GM12891 (cell line): ENCODE data around the gene RABEP1.
A peak's percentile ranks its signal among the peaks of the same experiment; 100 is the strongest.

Source experiments
- DNase-seq: peaks from one replicate; pipeline ENCODE4 v3.0.0; 2011; ENCODE audit warnings: low spot score; ENCODE audit not compliant: insufficient read length
- FAIRE-seq: peaks from 2 replicates; lab custom pipeline; 2011; peaks lifted over from hg19 to GRCh38; lab: Jason Lieb, UNC
- PAX5 ChIP-seq: IDR thresholded peaks from 2 replicates; pipeline ENCODE4 v1.6.1; 2011; ENCODE audit warnings: low read length, moderate library complexity, mild to moderate bottlenecking; ENCODE audit not compliant: insufficient read depth, severe bottlenecking
- POLR2A ChIP-seq: IDR thresholded peaks from 2 replicates; pipeline ENCODE4 v1.6.1; 2011; ENCODE audit warnings: low read depth, low read length, control low read depth
- POLR2AphosphoS5 ChIP-seq: IDR thresholded peaks from 2 replicates; pipeline ENCODE4 v1.6.1; 2011; ENCODE audit warnings: low read depth, low read length, control low read depth
- POU2F2 ChIP-seq: IDR thresholded peaks from 2 replicates; pipeline ENCODE4 v1.6.1; 2011; ENCODE audit warnings: low read depth, mild to moderate bottlenecking, control low read depth, low read length, moderate library complexity
- SPI1 ChIP-seq: IDR thresholded peaks from 2 replicates; pipeline ENCODE4 v1.6.1; 2011; ENCODE audit warnings: low read depth, low read length, control low read depth
- TAF1 ChIP-seq: IDR thresholded peaks from 2 replicates; pipeline ENCODE4 v1.6.1; 2011; ENCODE audit warnings: low read depth, low read length, control low read depth

RABEP1 gene

GRCh38 chr17:5269241-5269960 is 12.7 kb upstream of the RABEP1 start:
- no peak for FAIRE-seq
- TF ChIP-seq POLR2AphosphoS5, result no peak
- no peak for TF ChIP-seq POU2F2

GRCh38 chr17:5272322-5272721 is 9.8 kb upstream of the RABEP1 start:
- TF ChIP-seq SPI1 (no peak), POLR2AphosphoS5 (no peak), TAF1 (no peak), POU2F2 (no peak), PAX5 (no peak), POLR2A (no peak)
- no peak for DNase-seq
- no peak for FAIRE-seq

More at GRCh38 chr17:5269241-5269960, 12.7 kb upstream of the RABEP1 start:
- DNase-seq, result no peak

DNA sequence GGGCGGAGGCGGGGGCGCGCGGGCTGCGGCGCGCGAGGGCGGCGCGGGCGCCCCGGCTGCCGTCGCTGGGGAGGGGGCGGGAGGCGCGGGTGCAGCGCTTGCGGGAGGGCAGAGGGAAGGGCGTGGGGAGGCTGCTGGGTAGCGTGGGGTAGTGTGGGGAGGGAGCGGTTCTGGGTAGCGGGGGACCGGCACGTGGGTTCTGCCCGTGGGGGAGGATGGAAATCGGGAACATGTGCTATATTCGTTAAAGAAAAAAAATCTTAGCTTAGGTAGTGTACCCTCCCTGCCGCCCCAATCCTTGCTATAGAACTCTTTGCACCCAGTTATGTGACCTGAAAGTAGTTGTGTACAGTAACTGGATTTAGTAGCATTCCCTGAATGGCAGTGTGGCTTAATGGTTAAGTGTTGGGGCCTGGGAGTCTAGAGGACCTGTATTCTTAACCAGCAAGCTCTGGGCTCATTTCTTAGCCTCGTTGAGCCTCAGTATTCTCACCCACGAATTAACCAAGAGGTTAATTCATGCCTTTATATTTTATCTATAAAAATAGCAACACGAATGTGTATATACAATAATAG is 646 bp downstream of the RABEP1 start:
- TF ChIP-seq POU2F2 (no peak), POLR2A (no peak), TAF1 (no peak), POLR2AphosphoS5 (no peak), PAX5 (no peak), SPI1 (no peak)
- FAIRE-seq (peak; percentile 72), DNase-seq (no peak)

DNA sequence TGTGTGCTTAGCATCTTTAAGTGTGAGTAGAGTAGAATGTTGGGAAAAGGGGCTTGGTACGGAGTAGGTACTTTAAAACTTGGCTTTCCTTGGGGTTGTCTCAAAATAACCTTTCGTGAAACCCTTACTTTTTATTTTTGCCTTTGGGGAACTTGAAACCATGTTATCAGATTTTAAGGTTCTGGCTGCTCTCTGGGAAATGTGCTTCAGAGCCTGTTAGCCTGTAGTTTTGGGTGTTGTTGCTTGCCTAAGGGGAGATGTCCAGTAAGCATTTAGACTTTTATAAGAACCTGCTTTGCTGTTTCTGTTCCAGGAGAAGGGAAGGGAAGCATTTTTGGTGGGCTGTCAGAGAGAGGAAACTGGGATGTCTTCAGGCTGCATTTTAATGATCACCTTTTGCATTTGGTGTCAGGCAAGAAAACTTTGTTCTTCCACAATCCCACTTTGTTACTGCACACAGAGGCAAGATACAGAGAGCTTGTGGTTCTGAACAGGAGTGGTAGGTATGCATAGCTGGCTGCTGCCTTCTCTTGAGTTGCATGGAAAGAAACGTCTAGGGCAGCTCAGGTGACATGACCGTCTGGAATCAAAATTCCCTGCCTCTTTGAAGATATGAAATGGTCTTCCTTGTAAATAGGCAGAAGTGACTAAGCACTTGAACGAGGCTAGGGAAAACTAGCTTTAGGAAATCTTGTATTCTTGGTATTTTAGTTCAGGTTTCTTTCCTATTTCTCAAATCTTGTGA is 1.7 kb downstream of the RABEP1 start:
- no peak for DNase-seq
- no peak for TF ChIP-seq POLR2AphosphoS5
- no peak for TF ChIP-seq TAF1
- no peak for TF ChIP-seq POU2F2
- no peak for TF ChIP-seq PAX5
- TF ChIP-seq POLR2A, result no peak
- no peak for TF ChIP-seq SPI1
- FAIRE-seq, result peak; percentile 48

- no peak for DNase-seq
- FAIRE-seq, result no peak
- no peak for TF ChIP-seq POLR2AphosphoS5
- no peak for TF ChIP-seq POU2F2
- no peak for TF ChIP-seq PAX5
Observed at GRCh38 chr17:5284681-5285080, 2.6 kb downstream of the RABEP1 start.

DNA sequence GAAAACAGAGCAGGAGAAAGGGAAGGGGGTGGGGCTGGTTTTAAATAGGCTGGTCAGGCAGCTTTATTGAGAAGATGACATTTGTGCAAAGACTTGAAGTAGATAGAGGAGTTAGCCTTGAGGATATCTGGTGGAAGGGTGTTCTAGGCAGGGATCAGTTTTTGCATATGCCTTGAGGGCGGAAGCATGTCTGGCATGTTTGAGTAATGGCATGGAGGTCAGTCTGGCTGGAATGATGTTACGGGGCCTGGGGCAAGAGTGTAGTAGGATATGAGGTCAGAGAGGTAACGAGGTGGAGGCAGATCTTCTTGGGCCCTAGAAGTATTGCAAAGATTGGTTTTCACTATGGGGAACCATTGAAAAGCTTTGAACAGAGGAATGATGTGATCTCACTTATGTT is 4.8 kb downstream of the RABEP1 start:
- FAIRE-seq, result no peak
- TF ChIP-seq SPI1 (no peak), POLR2A (no peak), POLR2AphosphoS5 (no peak), TAF1 (no peak), POU2F2 (no peak), PAX5 (no peak)
- DNase-seq, result no peak

- TF ChIP-seq SPI1 (no peak), POU2F2 (no peak), TAF1 (no peak), PAX5 (no peak), POLR2AphosphoS5 (no peak), POLR2A (no peak)
- FAIRE-seq (no peak), DNase-seq (no peak)
Observed at GRCh38 chr17:5291683-5292350, 9.7 kb downstream of the RABEP1 start.

- TF ChIP-seq POU2F2, result no peak
- no peak for TF ChIP-seq SPI1
- no peak for TF ChIP-seq TAF1
- TF ChIP-seq POLR2AphosphoS5, result no peak
- TF ChIP-seq POLR2A, result no peak
- no peak for TF ChIP-seq PAX5
- FAIRE-seq (peak; percentile 31), DNase-seq (no peak)
Observed at GRCh38 chr17:5297245-5297644, 15.2 kb downstream of the RABEP1 start.

DNA sequence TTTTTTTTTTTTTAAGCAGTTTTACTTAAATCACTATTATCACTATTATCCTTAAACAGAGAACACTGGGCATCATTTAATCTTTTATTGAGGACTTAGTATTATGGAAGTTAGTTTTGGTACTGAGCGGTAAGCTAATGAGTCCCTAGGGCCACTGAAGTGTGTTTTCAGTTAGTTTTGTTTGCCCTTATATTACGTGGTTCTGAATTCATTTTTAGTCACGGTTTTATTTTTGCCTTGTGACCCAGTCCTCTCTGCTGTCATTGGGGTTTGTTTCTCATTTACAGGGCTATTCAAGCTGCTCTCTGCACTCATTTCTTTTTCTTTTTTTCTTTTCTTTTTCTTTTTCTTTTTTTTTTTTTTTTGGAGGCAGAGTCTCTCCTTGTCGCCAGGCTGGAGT is 17.3 kb downstream of the RABEP1 start:
- FAIRE-seq (peak; percentile 56), DNase-seq (no peak)
- 0 out of 2 replicates have a peak, but pooled peaks have one; percentile 25 for TF ChIP-seq POLR2A
- no peak for TF ChIP-seq TAF1

- no peak for FAIRE-seq
- TF ChIP-seq TAF1, result no peak
- no peak for TF ChIP-seq POU2F2
- TF ChIP-seq SPI1, result no peak
- TF ChIP-seq POLR2A, result no peak
- no peak for DNase-seq
Observed at GRCh38 chr17:5304636-5305035, 22.6 kb downstream of the RABEP1 start.
